ENCODE data around the gene ASCC1.

Gene ASCC1

DNA sequence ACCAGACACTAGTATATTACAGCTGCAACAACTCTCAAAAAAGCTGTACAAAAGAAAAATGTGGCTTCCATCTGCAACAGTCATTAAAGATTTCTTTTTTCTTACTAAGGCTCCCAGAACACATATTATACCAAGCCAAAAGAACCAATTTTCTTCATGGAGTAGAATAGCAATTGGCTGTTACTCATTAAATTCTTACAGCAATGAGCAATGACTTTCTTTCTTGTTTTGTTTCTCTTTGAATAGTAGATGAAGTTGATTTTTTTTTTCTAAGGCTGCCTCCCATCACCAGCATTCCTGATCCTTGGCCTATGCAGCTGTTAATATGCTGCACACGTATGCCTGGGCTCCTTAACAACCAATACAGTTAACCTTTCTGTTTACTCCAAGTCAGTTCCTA, 91.1 kb downstream of the ASCC1 start:
- Histone ChIP-seq H3K27ac (no peak overlapping the region), H3K4me3 (no peak overlapping the region), H3K36me3 (peaks cover 8 to 58% (median 28%) of the 10 kb centered on the region in 11 experiments; a peak in 18 of 22 replicates), H4K20me1 (no peaks in the 10 kb centered on the region), H3K9ac (no peak overlapping the region), H3K4me1 (peaks cover 0 to 8% (median 0%) of the 10 kb centered on the region in 10 experiments; a peak in 4 of 20 replicates), H3K27me3 (no peaks in the 10 kb centered on the region), H3K9me3 (replicated peaks in 1 of 11) (no peaks in the 10 kb centered on the region), H3K4me2 (no peak overlapping the region)
- no peak for TF ChIP-seq Cebpa-rat (IDR thresholded peaks at IDR 0.05)

DNA sequence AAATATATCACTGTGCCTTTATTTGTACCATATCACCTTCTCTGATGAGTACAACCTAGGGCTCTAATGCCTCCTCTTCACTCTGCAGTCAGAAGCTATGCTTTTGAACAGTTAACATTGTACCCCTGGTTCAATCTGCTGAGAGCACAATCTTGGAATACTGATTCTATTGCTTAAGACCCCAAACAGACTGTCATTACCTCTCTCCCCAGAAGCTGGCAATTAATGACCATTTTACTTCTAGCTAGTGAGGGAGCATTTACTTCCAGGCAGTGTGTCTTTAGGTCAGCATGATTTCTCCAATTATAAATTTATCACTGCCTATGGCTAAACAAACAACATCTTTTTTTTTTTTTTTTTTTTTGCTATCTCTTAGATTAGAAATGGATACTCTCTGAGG, 91.7 kb downstream of the ASCC1 start:
- Histone ChIP-seq H3K27me3 (no peaks in the 10 kb centered on the region), H3K4me1 (peaks cover 0 to 8% (median 0%) of the 10 kb centered on the region in 10 experiments; a peak in 4 of 20 replicates), H3K4me2 (no peak overlapping the region), H3K9ac (no peak overlapping the region), H4K20me1 (no peaks in the 10 kb centered on the region), H3K27ac (no peak overlapping the region), H3K36me3 (peaks cover 8 to 58% (median 27%) of the 10 kb centered on the region in 11 experiments; a peak in 19 of 22 replicates), H3K4me3 (no peak overlapping the region), H3K9me3 (replicated peaks in 1 of 11) (no peaks in the 10 kb centered on the region)
- no peak for TF ChIP-seq Cebpa-rat (IDR thresholded peaks at IDR 0.05)

DNA sequence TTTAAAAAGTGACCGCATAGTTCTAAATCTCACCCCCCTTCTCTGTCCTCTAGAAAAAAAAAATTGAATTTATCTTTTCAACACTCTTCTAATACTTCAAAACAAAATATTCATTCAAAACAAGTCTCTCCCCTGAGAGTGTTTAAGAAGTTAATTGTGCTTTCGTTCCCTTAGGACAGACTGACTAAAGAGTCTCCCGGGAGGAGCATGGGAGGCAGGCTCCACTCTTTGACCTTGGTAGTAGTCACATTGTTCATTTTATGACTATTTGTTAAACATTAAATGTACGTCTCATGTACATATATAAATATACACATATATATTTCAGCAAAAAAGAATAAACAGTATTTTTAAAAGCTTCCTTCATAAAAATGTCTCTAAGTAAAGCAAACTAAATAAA, 92.5 kb downstream of the ASCC1 start:
- Histone ChIP-seq H3K36me3 (peaks cover 8 to 61% (median 29%) of the 10 kb centered on the region in 11 experiments; a peak in 20 of 22 replicates), H3K27ac (no peak overlapping the region), H3K4me3 (no peak overlapping the region), H3K4me1 (peaks cover 0 to 8% (median 0%) of the 10 kb centered on the region in 10 experiments; a peak in 4 of 20 replicates), H3K27me3 (no peaks in the 10 kb centered on the region), H3K9ac (no peak overlapping the region), H4K20me1 (no peaks in the 10 kb centered on the region), H3K9me3 (replicated peaks in 1 of 11) (no peaks in the 10 kb centered on the region), H3K4me2 (no peak overlapping the region)
- no peak for TF ChIP-seq Cebpa-rat (IDR thresholded peaks at IDR 0.05)

DNA sequence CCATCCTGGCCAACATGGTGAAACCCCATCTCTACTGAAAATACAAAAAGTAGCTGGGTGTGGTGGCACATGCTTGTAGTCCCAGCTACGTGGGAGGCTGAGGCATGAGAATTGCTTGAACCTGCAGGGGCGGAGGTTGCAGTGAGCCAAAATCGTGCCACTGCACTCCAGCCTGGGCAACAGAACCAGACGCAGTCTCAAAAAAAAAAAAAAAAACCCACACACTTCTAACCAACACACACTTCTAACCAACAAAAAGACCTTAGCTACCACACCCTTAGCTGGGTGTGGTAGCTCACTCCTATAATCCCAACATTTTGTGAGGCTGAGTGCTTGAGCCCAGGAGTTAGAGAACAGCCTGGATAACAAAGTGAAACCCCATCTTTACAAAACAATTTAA, 93.9 kb downstream of the ASCC1 start:
- no peak overlapping the region for H3K4me3 ChIP-seq
- H3K9ac ChIP-seq, result no peak overlapping the region

DNA sequence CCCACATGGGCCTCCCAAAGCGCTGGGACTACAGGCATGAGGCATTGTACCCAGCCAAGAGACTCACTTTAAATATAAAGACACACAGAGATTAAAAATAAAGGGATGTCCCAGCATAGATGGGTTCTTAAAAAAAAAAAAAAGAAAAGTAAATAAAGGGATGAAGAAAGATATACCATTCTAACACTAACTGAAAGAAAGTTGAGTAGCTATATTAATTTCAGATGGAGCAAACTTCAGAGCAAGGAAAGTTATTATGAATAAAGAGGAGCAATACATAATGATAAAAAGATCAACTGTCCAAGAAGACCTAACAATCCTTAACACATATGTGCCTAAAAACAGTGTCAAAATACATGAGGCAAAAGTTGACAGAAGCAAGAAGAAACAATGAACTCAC, 94.7 kb downstream of the ASCC1 start:
- Histone ChIP-seq H3K4me2 (no peak overlapping the region), H3K27ac (no peak overlapping the region), H3K4me3 (no peak overlapping the region), H3K36me3 (peaks cover 27 to 62% (median 43%) of the 10 kb centered on the region in 11 experiments), H3K9me3 (replicated peaks in 1 of 11) (peaks cover 10 to 16% (median 13%) of the 10 kb centered on the region in 11 experiments), H3K9ac (no peak overlapping the region), H3K4me1 (peaks cover 0 to 8% (median 0%) of the 10 kb centered on the region in 10 experiments; a peak in 4 of 20 replicates), H3K27me3 (no peaks in the 10 kb centered on the region), H4K20me1 (no peaks in the 10 kb centered on the region)
- no peak for TF ChIP-seq Cebpa-rat (IDR thresholded peaks at IDR 0.05)

More for the DNA sequence above, 93.9 kb downstream of the ASCC1 start:
- H3K36me3 ChIP-seq, result peaks cover 21 to 62% (median 35%) of the 10 kb centered on the region in 11 experiments
- no peaks in the 10 kb centered on the region for H3K27me3 ChIP-seq
- H3K4me1 ChIP-seq, result peaks cover 0 to 8% (median 0%) of the 10 kb centered on the region in 10 experiments; a peak in 4 of 20 replicates
- no peak overlapping the region for H3K4me2 ChIP-seq
- H3K9me3 ChIP-seq (replicated peaks in 1 of 11), result peaks cover 2 to 8% (median 4%) of the 10 kb centered on the region in 11 experiments; a peak in 21 of 22 replicates
- no peak for TF ChIP-seq Cebpa-rat (IDR thresholded peaks at IDR 0.05)
- H3K27ac ChIP-seq, result no peak overlapping the region
- H4K20me1 ChIP-seq, result no peaks in the 10 kb centered on the region

DNA sequence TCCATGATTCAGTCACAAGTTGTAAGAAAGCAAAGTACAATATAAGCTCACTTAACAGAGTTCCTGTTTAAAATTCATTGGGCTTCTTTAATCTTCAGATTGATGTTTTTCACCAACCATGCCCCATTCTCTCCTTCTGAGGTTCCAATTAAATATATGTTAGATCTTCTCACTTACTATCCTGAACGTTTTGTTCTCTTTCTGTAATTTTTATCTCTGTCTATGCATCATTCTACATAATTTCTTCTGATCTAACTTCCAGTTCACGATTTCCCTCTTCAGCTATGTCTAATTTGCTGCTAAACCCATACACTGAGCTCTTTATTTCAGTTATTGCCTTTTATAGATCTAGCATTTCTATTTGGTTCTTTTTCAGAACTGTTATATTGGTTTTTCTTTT, 99.7 kb downstream of the ASCC1 start:
- Histone ChIP-seq H3K4me2 (no peak overlapping the region), H3K9ac (no peak overlapping the region), H3K4me3 (no peak overlapping the region), H3K27ac (no peak overlapping the region), H3K27me3 (no peaks in the 10 kb centered on the region), H3K4me1 (no peaks in the 10 kb centered on the region), H4K20me1 (no peaks in the 10 kb centered on the region), H3K36me3 (peaks cover 30 to 86% (median 52%) of the 10 kb centered on the region in 11 experiments), H3K9me3 (replicated peaks in 1 of 11) (peaks cover 15 to 22% (median 17%) of the 10 kb centered on the region in 11 experiments)
- no peak for TF ChIP-seq Cebpa-rat (IDR thresholded peaks at IDR 0.05)

DNA sequence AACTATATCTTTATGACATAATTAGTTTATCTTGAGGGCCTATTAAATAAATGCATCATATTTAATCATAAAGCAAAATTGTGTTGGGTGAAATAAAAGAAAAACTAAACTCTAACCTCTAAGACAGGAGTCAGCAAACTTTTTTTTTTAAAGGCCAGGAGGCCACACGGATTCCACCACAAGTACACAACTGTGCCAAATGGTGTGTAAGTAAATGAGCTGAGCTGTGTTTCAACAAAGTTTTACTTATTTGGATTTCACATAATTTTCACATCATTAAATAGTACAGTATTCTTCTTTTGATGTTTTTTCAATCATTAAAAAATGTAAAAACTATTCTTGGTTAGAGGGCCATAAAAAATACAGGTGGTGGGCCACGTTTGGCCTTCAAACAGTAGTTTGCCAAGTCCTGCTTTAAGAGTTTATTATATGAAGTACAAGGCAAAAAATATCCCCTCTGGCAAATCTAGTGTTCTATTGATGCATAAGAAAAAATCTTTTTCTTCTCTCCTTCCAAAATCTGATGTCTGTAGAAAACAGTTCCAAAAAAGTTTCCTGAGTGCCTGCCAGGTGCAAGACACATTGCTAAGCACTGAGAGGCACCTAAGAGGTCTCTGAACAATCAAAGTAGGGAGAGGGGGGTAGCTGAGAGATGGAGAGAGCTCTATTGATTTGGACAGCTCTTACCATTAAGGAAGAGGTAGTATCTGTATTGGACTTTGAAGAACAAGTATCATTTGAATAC, 101.2 kb downstream of the ASCC1 start:
- no peak for TF ChIP-seq Cebpa-rat (IDR thresholded peaks at IDR 0.05)
- peaks cover 15 to 22% (median 17%) of the 10 kb centered on the region in 11 experiments for H3K9me3 ChIP-seq (replicated peaks in 1 of 11)
- no peaks in the 10 kb centered on the region for H4K20me1 ChIP-seq
- H3K9ac ChIP-seq, result no peak overlapping the region
- H3K4me1 ChIP-seq, result peaks cover 0 to 3% (median under 1%) of the 10 kb centered on the region in 10 experiments; a peak in 7 of 20 replicates
- H3K36me3 ChIP-seq, result peaks cover 30 to 79% (median 54%) of the 10 kb centered on the region in 11 experiments
- no peak overlapping the region for H3K4me2 ChIP-seq
- no peaks in the 10 kb centered on the region for H3K27me3 ChIP-seq
- no peak overlapping the region for H3K4me3 ChIP-seq
- no peak overlapping the region for H3K27ac ChIP-seq

DNA sequence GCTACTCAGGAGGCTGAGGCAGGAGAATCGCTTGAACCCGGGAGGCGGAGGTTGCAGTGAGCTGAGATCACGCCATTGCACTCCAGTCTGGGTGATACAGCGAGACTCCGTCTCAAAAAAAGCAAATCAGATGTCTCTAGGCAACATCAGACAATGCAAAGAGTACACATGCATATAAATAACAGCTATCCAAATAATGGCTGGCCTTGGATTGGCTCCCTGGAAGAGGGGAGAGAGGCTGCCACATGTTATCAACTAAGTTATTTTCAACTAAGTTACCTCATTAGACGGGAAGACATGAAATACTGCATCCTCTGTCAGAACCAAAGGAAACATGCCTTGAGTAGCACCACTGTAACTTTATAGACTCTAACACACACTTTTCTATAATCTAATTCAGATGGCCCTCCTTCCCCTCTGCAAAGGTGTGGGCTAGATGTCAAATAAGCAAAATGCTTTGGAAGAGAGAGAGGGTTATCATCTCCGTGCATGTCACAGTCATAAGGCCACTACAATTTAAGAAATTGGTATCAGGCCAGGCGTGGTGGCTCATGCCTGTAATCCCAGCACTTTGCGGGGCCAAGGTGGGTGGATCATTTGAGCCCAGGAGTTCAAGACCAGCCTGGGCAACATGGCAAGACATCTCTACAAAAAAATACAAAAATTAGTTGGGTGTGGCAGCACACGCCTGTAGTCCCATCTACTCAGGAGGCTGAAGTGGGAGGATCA, 105.2 kb downstream of the ASCC1 start:
- Histone ChIP-seq H3K27me3 (no peaks in the 10 kb centered on the region), H4K20me1 (no peaks in the 10 kb centered on the region), H3K4me3 (no peak overlapping the region), H3K36me3 (peaks cover 0 to 42% (median 19%) of the 10 kb centered on the region in 11 experiments; a peak in 15 of 22 replicates), H3K9me3 (replicated peaks in 1 of 11) (peaks cover 0 to 1% (median under 1%) of the 10 kb centered on the region in 11 experiments; a peak in 9 of 22 replicates), H3K27ac (no peak overlapping the region), H3K4me1 (peaks cover 18 to 42% (median 38%) of the 10 kb centered on the region in 10 experiments), H3K4me2 (no peak overlapping the region), H3K9ac (no peak overlapping the region)
- TF ChIP-seq Cebpa-rat (IDR thresholded peaks at IDR 0.05), result no peak

DNA sequence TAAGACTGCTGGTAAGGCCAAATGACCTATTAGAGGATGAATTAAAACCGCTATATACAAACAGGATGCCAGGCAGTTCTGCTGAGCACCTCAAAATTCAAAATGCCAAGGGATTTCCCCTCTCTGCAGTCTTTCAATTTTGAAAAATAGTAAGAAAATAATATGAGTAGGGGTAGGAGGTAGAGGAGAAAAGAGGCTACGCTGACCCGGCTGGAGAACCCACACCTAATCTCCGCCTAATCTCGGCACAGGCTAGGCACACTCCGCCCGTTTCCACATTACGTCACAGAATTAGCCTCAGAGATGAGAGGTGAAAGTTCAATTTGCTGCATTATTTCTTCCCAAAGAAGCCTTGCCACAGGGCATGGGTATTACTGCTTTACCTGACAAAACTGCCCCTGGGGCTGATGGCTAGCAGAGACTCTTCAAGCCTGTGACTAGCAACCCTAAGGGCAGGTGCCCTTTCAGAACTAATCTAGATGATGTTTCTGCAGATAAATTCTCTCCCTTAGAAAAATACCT, 106.4 kb downstream of the ASCC1 start:
- Histone ChIP-seq H3K9ac (no peak overlapping the region), H3K27me3 (no peaks in the 10 kb centered on the region), H3K4me1 (peaks cover 18 to 50% (median 44%) of the 10 kb centered on the region in 10 experiments), H3K9me3 (replicated peaks in 1 of 11) (no peaks in the 10 kb centered on the region), H3K27ac (no peak overlapping the region), H3K4me3 (no peak overlapping the region), H4K20me1 (no peaks in the 10 kb centered on the region), H3K4me2 (peak overlapping the region in 7 of 11 experiments; percentile 1 to 76 (median 19); a peak in 8 of 22 replicates), H3K36me3 (peaks cover 0 to 43% (median 13%) of the 10 kb centered on the region in 11 experiments; a peak in 12 of 22 replicates)
- TF ChIP-seq Cebpa-rat (IDR thresholded peaks at IDR 0.05), result no peak

Measured in BLaER1 treated with 17β-estradiol and CSF1 and Interleukin-3, amounts not matched to agents 10 nM and 100 nM (cell line).